ENCODE measurements around the gene BIN2.
A peak's percentile ranks its signal among the peaks of the same experiment; 100 is the strongest.

BIN2 gene

GRCh38 chr12:51323966-51324895 lies at the start of gene BIN2:
TSS of gene BIN2 (minus strand) at chr12:51324174. CDS start at chr12:51324102, 72 bp downstream.
- peak; percentile 70 for DNase-seq

GRCh38 chr12:51373187-51373586 lies 49.2 kb upstream of the BIN2 start:
- DNase-seq, result no peak

GRCh38 chr12:51372021-51372420 lies 48.0 kb upstream of the BIN2 start:
- DNase-seq, result no peak

GRCh38 chr12:51371295-51371953 lies 47.5 kb upstream of the BIN2 start:
- DNase-seq, result no peak

GRCh38 chr12:51370667-51371066 lies 46.7 kb upstream of the BIN2 start:
- DNase-seq, result no peak

GRCh38 chr12:51369581-51369980 lies 45.6 kb upstream of the BIN2 start:
- no peak for DNase-seq

- DNase-seq, result peak; percentile 84
Observed at GRCh38 chr12:51368640-51369517, 44.9 kb upstream of the BIN2 start.

GRCh38 chr12:51365276-51365675 lies 41.3 kb upstream of the BIN2 start:
- no peak for DNase-seq

- DNase-seq, result no peak
Observed at GRCh38 chr12:51364001-51364400, 40.0 kb upstream of the BIN2 start.

- DNase-seq, result no peak
Observed at GRCh38 chr12:51362747-51363342, 38.9 kb upstream of the BIN2 start.

- no peak for DNase-seq
Observed at GRCh38 chr12:51362307-51362706, 38.3 kb upstream of the BIN2 start.

- DNase-seq, result no peak
Observed at GRCh38 chr12:51361161-51362016, 37.4 kb upstream of the BIN2 start.

- DNase-seq, result no peak
Observed at GRCh38 chr12:51360315-51360714, 36.3 kb upstream of the BIN2 start.

- no peak for DNase-seq
Observed at GRCh38 chr12:51359851-51360250, 35.9 kb upstream of the BIN2 start.

GRCh38 chr12:51358496-51358895 lies 34.5 kb upstream of the BIN2 start:
- DNase-seq, result no peak

GRCh38 chr12:51357374-51358047 lies 33.5 kb upstream of the BIN2 start:
- DNase-seq, result no peak

- peak; percentile 45 for DNase-seq
Observed at GRCh38 chr12:51351913-51352532, 28.0 kb upstream of the BIN2 start.

- no peak for DNase-seq
Observed at GRCh38 chr12:51349026-51349425, 25.1 kb upstream of the BIN2 start.

- DNase-seq, result no peak
Observed at GRCh38 chr12:51348116-51348515, 24.1 kb upstream of the BIN2 start.

GRCh38 chr12:51346581-51346980 lies 22.6 kb upstream of the BIN2 start, which contains the start of gene CELA1:
TSS of gene CELA1 (minus strand) at chr12:51346679. CDS start at chr12:51346638, 41 bp downstream.
- no peak for DNase-seq

GRCh38 chr12:51345681-51346080 lies 21.7 kb upstream of the BIN2 start:
- DNase-seq, result no peak
